Trophoblast cell (in vitro differentiated cells and primary cell): ENCODE results near the gene KRTAP19-8. TPM values are rescaled to one million over a fixed set of nuclear protein-coding genes. Genes with fewer than 3 reads are reported as not detected.

Experiments used
- DNase-seq, 2 donors: peaks; one replicate each; pipeline ENCODE4 v3.0.0-alpha.2; 2016
- H2AFZ ChIP-seq: 2 replicates; pipeline ENCODE4 v1.6.1; 2013; ENCODE audit warnings: low read length, moderate library complexity, mild to moderate bottlenecking; ENCODE audit not compliant: insufficient read depth, poor library complexity
- H2AK5ac ChIP-seq: 2 replicates; pipeline ENCODE4 v1.6.1; 2013; ENCODE audit warnings: mild to moderate bottlenecking, low read length
- H2BK120ac ChIP-seq: 2 replicates; pipeline ENCODE4 v1.6.1; 2013; ENCODE audit warnings: low read length, mild to moderate bottlenecking, moderate library complexity; ENCODE audit not compliant: insufficient read depth, poor library complexity
- H2BK12ac ChIP-seq: 2 replicates; pipeline ENCODE4 v1.6.1; 2013; ENCODE audit warnings: mild to moderate bottlenecking, low read length, moderate library complexity
- H2BK5ac ChIP-seq: 2 replicates; pipeline ENCODE4 v1.6.1; 2013; ENCODE audit warnings: low read length, low read depth, moderate library complexity, mild to moderate bottlenecking; ENCODE audit not compliant: poor library complexity
- H3K14ac ChIP-seq: 2 replicates; pipeline ENCODE4 v1.6.1; 2013; ENCODE audit warnings: mild to moderate bottlenecking, low read length
- H3K18ac ChIP-seq: 2 replicates; pipeline ENCODE4 v1.6.1; 2013; ENCODE audit warnings: mild to moderate bottlenecking, low read length
- H3K23ac ChIP-seq: 2 replicates; pipeline ENCODE4 v1.6.1; 2013; ENCODE audit warnings: low read length
- H3K27ac ChIP-seq: 2 replicates; pipeline ENCODE4 v1.5.1; 2013; ENCODE audit warnings: low read depth, mild to moderate bottlenecking, inconsistent platforms, low read length, moderate library complexity
- H3K27me3 ChIP-seq: 2 replicates; pipeline ENCODE4 v1.6.1; 2013; ENCODE audit warnings: inconsistent platforms, mild to moderate bottlenecking, low read length, moderate library complexity; ENCODE audit not compliant: insufficient read depth
- H3K36me3 ChIP-seq, 2 experiments: 1 replicate in 1 of 2; 2 replicates in 1 of 2; pipeline ENCODE4 v1.6.1; 2013; ENCODE audit warnings: low read length in 2 of 2, mild to moderate bottlenecking in 2 of 2, moderate library complexity in 1 of 2; ENCODE audit not compliant: insufficient read depth in 2 of 2, control insufficient read depth in 1 of 2
- H3K4ac ChIP-seq: 2 replicates; pipeline ENCODE4 v1.6.1; 2013; ENCODE audit warnings: low read depth, mild to moderate bottlenecking, low read length, moderate library complexity
- H3K4me1 ChIP-seq, 2 experiments: 1 replicate in 1 of 2; 2 replicates in 1 of 2; pipeline ENCODE4 v1.6.1; 2013; ENCODE audit warnings: low read length in 2 of 2, mild to moderate bottlenecking in 2 of 2, moderate library complexity in 1 of 2; ENCODE audit not compliant: insufficient read depth in 2 of 2, control insufficient read depth in 1 of 2
- H3K4me2 ChIP-seq: 2 replicates; pipeline ENCODE4 v1.6.1; 2013; ENCODE audit warnings: inconsistent platforms, mild to moderate bottlenecking, low read length, moderate library complexity
- H3K4me3 ChIP-seq: 2 replicates; pipeline ENCODE4 v1.5.1; 2013; ENCODE audit warnings: mild to moderate bottlenecking, low read depth, low read length, inconsistent platforms
- H3K79me1 ChIP-seq: one replicate; pipeline ENCODE4 v1.6.1; 2013; ENCODE audit warnings: low read length
- H3K79me2 ChIP-seq: 2 replicates; pipeline ENCODE4 v1.6.1; 2013; ENCODE audit warnings: low read length, mild to moderate bottlenecking; ENCODE audit not compliant: control insufficient read depth, insufficient read depth, poor library complexity
- H3K9ac ChIP-seq: 2 replicates; pipeline ENCODE4 v1.6.1; 2013; ENCODE audit warnings: mild to moderate bottlenecking, low read length
- H3K9me3 ChIP-seq: 2 replicates; pipeline ENCODE4 v1.6.1; 2013; ENCODE audit warnings: low read depth, mild to moderate bottlenecking, control low read depth, inconsistent platforms, low read length; ENCODE audit not compliant: insufficient read depth
- H4K12ac ChIP-seq: 2 replicates; pipeline ENCODE4 v1.6.1; 2013; ENCODE audit warnings: low read depth, mild to moderate bottlenecking, low read length, moderate library complexity
- H4K8ac ChIP-seq: 2 replicates; pipeline ENCODE4 v1.6.1; 2013; ENCODE audit warnings: low read depth, mild to moderate bottlenecking, low read length, moderate library complexity
- H4K91ac ChIP-seq: one replicate; pipeline ENCODE4 v1.6.1; 2013; ENCODE audit warnings: low read depth, mild to moderate bottlenecking, low read length, moderate library complexity
- WGBS: extraction: QIAGEN DNeasy Blood & Tissue Kit; methylation state at CpG from one replicate; pipeline ENCODE4 v1.1.7; 2013; ENCODE audit warnings: missing lambda C conversion rate; ENCODE audit not compliant: insufficient read length, insufficient coverage; ENCODE audit errors: extremely low coverage; 5-methylcytosine and 5-hydroxymethylcytosine counted together
- polyA plus RNA-seq: library from polyadenylated mRNA; stranded (reverse); fragments of 200-250 nt; gene quantifications from 2 replicates; pipeline ENCODE4 v1.2.3, GENCODE V29; 2013

KRTAP19-8 gene, protein sequence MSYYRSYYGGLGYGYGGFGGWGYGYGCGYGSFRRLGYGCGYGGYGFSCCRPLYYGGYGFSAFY
- not detected in 2 replicates for polyA plus RNA-seq

DNA sequence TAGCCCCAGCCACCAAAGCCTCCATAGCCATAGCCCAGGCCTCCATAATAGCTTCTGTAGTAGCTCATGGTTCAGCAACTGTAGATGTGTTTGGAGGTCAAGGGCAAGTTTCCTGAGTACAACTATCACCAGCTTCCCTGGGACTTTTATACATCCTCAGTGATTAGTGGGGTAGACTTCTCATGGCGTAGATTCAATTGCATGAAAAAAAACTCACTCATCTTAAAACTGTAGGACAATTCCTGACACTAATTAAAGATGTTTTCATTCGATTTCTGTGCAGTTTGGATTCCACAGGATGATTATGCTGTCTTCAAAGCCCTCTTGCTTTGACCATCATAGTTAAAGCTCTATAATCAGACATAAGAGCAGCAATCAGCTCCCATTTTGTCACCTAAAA, at the start of gene KRTAP19-8:
KRTAP19-8 (minus strand) TSS at position 101 of the 400 bp plus-strand sequence; CDS start at position 68, 33 bp downstream.
- Histone ChIP-seq H3K27ac (no peak within 1 kb of the TSS), H2AK5ac (no peak within 1 kb of the TSS), H4K91ac (no peak within 1 kb of the TSS), H3K4me2 (no peak within 1 kb of the TSS), H3K4me1 (peaks cover 0 to 5% of the 10 kb centered on the region in 2 experiments), H2BK120ac (no peak within 1 kb of the TSS), H3K18ac (no peak within 1 kb of the TSS), H3K36me3 (no peaks in the 10 kb centered on the region), H2BK5ac (no peak within 1 kb of the TSS), H3K79me1 (no peaks in the 10 kb centered on the region), H4K8ac (no peak within 1 kb of the TSS), H4K12ac (no peak within 1 kb of the TSS), H3K4me3 (no peak within 1 kb of the TSS), H3K23ac (no peak within 1 kb of the TSS), H3K9me3 (peaks cover 2% of the 10 kb centered on the region), H3K14ac (no peak within 1 kb of the TSS), H3K9ac (no peak within 1 kb of the TSS), H2AFZ (no peak within 1 kb of the TSS), H3K4ac (no peak within 1 kb of the TSS), H2BK12ac (no peak within 1 kb of the TSS), H3K27me3 (no peaks in the 10 kb centered on the region), H3K79me2 (no peaks in the 10 kb centered on the region)
- no peak for DNase-seq
- WGBS = no CpG with 5 or more reads among the region's 2 CpGs

DNA sequence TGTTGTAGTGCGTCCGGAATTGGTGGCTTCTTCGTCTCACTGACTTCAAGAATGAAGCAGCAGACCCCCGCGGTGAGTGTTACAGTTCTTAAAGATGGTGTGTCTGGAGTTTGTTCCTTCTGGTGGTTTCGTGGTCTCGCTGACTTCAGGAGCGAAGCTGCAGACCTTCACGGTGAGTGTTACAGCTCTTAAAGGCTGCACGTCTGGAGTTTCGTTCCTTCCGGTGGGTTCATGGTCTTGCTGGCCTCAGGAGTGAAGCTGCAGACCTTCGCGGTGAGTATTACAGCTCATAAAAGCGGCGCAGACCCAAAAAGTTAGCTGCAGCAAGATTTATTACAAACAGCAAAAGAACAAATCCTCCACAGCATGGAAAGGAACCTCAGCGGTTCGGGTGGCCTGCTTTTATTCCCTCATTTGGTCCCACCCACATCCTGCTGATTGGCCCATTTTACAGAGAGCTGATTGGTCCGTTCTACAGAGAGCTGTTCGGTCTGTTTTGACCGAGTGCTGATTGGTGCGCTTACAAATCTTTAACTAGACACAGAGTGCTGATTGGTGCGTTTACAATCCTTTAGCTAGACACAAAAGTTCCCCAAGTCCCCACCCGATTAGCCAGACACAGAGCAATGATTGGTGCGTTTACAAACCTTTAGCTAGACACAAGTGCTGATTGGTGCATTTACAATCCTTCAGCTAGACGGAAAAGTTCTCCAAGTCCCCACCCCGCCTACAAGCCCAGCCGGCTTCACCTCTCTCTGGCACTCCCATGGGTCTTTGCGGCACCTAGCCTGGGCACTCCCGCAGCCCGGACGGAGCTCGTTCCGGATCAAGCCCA, 49.6 kb upstream of the KRTAP19-8 start:
- Histone ChIP-seq H3K18ac (no peak overlapping the region), H3K27me3 (no peaks in the 10 kb centered on the region), H3K14ac (no peak overlapping the region), H3K79me1 (no peaks in the 10 kb centered on the region), H3K4me2 (no peak overlapping the region), H4K91ac (no peak overlapping the region), H2BK12ac (no peak overlapping the region), H4K12ac (no peak overlapping the region), H4K8ac (no peak overlapping the region), H2BK120ac (no peak overlapping the region), H3K27ac (no peak overlapping the region), H3K4ac (no peak overlapping the region), H3K4me3 (no peak overlapping the region), H2AFZ (no peak overlapping the region), H2AK5ac (no peak overlapping the region), H3K9me3 (no peaks in the 10 kb centered on the region), H3K4me1 (no peaks in the 10 kb centered on the region), H3K36me3 (no peaks in the 10 kb centered on the region), H3K79me2 (no peaks in the 10 kb centered on the region), H2BK5ac (no peak overlapping the region), H3K23ac (no peak overlapping the region), H3K9ac (no peak overlapping the region)
- DNase-seq = no peak
- no CpG with 5 or more reads among the region's 34 CpGs for WGBS

DNA sequence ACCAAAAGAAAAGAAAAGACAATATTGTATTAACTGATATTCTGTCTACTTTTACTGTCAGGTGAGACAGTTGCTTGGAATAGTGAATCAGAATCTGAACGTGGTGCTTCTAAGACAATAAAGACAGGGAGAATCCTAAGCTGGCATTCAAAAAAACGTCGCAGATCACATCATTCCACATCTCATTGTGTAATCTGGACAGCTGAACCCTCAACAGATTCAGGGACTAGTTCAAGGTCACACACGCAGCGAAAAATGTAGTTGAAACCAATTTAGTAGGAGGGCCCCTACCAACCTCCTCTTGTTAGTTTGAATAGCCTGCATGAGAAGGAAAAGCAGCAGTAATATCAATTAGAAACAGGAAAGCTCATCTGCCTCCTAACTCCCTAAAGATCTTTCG, 46.4 kb upstream of the KRTAP19-8 start:
- H3K79me1 ChIP-seq = no peaks in the 10 kb centered on the region
- no peak overlapping the region for H3K9ac ChIP-seq
- no peaks in the 10 kb centered on the region for H3K27me3 ChIP-seq
- no peak overlapping the region for H3K18ac ChIP-seq
- no peak overlapping the region for H3K4me3 ChIP-seq
- no CpG with 5 or more reads among the region's 6 CpGs for WGBS
- no peak overlapping the region for H2AFZ ChIP-seq
- H3K4me1 ChIP-seq = no peaks in the 10 kb centered on the region
- no peak overlapping the region for H3K4me2 ChIP-seq
- no peak overlapping the region for H4K12ac ChIP-seq
- no peak overlapping the region for H2BK120ac ChIP-seq
- H2BK5ac ChIP-seq = no peak overlapping the region
- no peaks in the 10 kb centered on the region for H3K79me2 ChIP-seq
- no peaks in the 10 kb centered on the region for H3K9me3 ChIP-seq
- no peaks in the 10 kb centered on the region for H3K36me3 ChIP-seq
- H2AK5ac ChIP-seq = no peak overlapping the region
- no peak overlapping the region for H3K23ac ChIP-seq
- H2BK12ac ChIP-seq = no peak overlapping the region
- H3K14ac ChIP-seq = no peak overlapping the region
- no peak overlapping the region for H4K8ac ChIP-seq
- no peak overlapping the region for H4K91ac ChIP-seq
- H3K27ac ChIP-seq = no peak overlapping the region
- H3K4ac ChIP-seq = no peak overlapping the region
- DNase-seq = no peak

DNA sequence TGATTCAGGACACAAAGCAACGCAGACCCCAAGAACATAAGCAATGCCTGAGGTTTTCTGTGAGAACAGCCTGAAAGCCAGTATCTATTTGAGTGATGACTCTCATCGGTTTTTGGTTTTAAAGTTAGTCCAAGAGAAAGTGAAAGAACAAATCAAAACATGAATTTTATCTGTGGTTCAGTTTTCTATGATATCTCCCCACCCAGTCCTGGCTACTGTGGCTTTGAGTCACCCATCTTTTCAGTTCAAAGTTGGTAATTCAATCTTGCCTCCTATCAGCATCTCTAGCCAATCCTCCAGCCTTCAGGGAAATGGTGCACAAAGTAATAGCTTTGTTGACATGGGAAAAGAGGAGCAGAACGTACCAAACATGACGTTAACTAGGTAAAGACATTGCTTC, 40.5 kb upstream of the KRTAP19-8 start:
- H3K9me3 ChIP-seq = no peaks in the 10 kb centered on the region
- H2BK5ac ChIP-seq = no peak overlapping the region
- no peak overlapping the region for H3K18ac ChIP-seq
- H4K8ac ChIP-seq = no peak overlapping the region
- H3K4me2 ChIP-seq = no peak overlapping the region
- H2AK5ac ChIP-seq = no peak overlapping the region
- H3K79me2 ChIP-seq = no peaks in the 10 kb centered on the region
- H3K27me3 ChIP-seq = no peaks in the 10 kb centered on the region
- H2BK12ac ChIP-seq = no peak overlapping the region
- H3K4ac ChIP-seq = no peak overlapping the region
- no peak overlapping the region for H2AFZ ChIP-seq
- H3K4me1 ChIP-seq = no peaks in the 10 kb centered on the region
- DNase-seq = no peak
- H3K36me3 ChIP-seq = no peaks in the 10 kb centered on the region
- WGBS = no CpG with 5 or more reads among the region's 4 CpGs
- no peak overlapping the region for H3K9ac ChIP-seq
- no peak overlapping the region for H3K27ac ChIP-seq
- H4K12ac ChIP-seq = no peak overlapping the region
- H3K23ac ChIP-seq = no peak overlapping the region
- no peak overlapping the region for H3K14ac ChIP-seq
- no peaks in the 10 kb centered on the region for H3K79me1 ChIP-seq
- H2BK120ac ChIP-seq = no peak overlapping the region
- no peak overlapping the region for H4K91ac ChIP-seq
- no peak overlapping the region for H3K4me3 ChIP-seq
